ENCODE measurements around the gene EPHB4.

Gene EPHB4

DNA sequence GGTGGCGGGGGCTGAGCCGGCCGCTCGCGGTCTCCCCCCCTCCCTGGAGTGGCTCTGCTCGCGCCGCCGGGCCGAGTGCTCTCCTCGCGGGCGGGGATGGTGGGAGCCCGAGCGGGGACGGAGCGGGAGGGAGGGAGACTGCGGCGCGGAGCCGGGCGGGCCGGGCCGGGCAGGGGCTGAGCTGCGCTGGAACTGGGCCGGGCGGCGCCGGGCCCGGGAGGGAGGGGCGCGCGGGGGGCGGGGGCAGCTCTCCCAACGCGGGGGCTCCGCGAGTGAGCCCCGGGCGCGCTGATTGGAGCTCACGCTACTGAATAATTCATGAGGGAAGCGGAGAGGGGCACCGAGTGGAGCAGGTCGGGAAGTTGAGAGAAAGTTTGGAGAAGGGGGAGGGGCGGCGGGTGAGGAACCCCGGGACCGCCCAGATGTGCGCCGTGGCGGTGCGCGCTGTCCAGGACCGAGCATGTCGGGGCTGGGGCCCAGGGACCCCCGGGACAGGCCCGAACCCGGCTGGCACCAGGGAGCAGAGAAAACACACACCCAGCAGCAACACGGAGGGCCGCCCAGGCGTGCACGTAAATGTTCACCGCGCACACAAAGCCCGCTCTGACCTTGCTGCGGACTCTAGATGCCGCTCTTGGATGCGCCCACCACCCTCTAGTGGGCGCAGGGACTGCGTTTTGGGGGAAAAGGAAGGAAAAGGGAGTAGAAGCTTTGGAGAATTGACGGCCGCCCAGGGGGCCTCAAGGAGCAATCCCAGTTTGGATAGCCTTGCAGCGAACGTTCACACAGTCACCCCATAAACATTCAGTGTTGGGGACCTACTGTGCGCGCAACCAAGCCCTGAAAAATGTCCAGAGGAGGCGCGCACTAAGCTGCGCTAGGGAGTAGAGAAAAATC lies at the start of gene EPHB4:
TSS of gene EPHB4 (minus strand) at position 194 of the 897 bp plus-strand sequence. CDS start 493 bp downstream, outside the sequence.
- in situ Hi-C loops (cut with MboI; ENCODE audit: low sequenced_read_pairs) = no loop called here

DNA sequence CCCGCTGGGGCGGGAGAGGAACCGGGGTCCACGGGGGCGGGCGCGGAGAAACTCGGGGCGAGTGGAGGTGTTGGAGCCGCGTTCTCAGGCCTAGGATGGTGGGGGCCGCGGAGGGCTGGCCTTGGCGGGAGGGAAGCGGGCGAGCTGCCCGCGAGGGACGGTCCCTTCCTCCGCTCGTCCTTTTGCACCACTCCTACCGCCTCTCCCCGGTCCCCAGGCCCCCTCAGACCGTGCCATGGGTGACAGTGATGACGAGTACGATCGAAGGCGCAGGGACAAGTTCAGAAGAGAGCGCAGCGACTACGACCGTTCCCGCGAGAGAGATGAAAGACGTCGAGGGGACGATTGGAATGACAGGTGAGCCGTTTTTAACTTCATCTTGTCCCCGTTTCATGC lies 48.0 kb upstream of the EPHB4 start:
- in situ Hi-C loops (cut with MboI; ENCODE audit: low sequenced_read_pairs) = loop anchor here (25.0 kb wide), 1 partner anchor 412 kb away; no protein-coding TSS in a partner anchor

DNA sequence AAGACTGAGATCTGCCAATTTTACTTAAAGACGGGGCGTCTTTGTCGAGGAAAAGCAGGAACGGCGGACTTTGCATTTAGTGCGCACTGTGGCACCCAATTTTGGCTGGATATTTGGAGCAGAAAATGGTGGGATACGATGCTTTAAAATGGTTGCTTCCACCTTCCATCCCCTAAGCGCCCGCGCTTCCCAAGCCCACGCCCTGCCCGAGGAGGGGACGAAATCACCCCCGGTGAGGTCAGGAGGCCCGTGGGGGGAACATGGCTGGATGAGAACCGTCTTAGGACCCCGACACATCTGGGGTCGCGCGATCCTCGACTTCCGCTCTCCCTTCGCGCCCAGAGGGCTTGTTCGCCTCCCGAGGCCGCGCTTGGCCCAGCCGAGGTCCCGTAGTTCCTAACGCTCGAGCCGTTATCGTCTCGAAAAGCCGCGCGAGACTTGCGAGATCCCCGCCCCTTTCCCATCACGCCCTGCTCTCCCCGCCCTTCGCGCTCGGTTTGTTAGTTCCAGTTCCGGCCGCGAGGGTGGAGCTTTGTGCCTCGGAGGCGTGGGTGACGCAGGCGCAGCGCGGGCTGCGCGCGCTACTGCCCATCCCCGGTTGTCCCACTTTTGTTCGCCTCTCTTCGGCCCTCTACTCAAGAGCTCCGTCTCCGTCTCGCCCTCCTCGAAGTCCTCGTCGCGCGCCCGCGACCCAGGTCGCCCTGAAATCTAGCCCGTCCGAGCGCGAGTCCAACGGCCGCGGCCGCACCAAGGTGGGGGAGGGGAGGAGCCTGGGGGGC lies 47.4 kb upstream of the EPHB4 start, which contains the start of gene SRRT:
TSS of gene SRRT (plus strand) at position 527 of the 779 bp plus-strand sequence. CDS start 488 bp downstream, outside the sequence.
- in situ Hi-C loops (cut with MboI; ENCODE audit: low sequenced_read_pairs) = loop anchor here (25.0 kb wide), 1 partner anchor 413 kb away; no protein-coding TSS in a partner anchor

DNA sequence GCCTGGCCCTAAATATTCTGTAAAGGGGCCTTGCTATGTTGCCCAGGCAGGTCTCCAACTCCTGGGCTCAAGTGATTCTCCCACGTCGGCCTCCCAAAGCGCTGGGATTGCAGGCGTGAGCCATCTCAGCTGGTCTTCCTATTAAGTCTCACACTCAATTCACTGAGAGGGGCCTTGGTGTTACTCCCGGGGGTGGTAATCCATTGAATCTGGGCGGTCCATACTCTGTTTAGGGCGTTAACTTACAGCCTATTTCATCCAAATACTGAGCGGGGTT lies 46.9 kb upstream of the EPHB4 start:
- in situ Hi-C loops (cut with MboI; ENCODE audit: low sequenced_read_pairs) = no loop called here

DNA sequence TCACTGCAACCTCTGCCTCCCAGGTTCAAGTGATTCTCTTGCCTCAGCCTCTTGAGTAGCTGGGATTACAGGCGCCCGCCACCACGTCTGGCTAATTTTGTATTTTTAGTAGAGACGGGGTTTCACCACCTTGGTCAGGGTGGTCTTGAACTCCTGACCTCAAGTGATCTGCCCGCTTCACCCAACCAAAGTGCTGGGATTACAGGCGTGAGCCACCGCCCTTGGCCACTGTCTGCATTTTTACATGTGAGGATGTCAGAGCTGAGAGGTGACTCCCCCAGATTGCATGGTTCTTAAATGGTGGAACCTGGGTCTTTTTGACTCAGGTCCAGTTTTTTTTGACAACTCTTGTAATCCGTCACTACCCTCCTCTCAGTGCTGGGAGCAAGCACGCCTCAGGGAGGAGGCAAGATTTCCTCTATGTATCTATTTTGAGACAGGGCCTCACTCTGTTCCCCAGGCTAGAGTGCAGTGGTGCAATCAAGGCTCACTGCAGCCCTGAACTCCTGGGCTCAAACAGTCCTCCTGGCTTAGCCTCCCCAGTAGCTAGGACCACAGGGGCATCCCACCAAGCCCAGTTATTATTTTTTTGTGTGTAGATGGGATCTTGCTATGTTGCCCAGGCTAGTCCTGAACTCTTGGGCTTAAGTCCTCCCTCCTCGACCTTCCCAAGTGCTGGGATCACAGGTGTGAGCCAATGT lies 46.4 kb upstream of the EPHB4 start:
- in situ Hi-C loops (cut with MboI; ENCODE audit: low sequenced_read_pairs) = no loop called here

DNA sequence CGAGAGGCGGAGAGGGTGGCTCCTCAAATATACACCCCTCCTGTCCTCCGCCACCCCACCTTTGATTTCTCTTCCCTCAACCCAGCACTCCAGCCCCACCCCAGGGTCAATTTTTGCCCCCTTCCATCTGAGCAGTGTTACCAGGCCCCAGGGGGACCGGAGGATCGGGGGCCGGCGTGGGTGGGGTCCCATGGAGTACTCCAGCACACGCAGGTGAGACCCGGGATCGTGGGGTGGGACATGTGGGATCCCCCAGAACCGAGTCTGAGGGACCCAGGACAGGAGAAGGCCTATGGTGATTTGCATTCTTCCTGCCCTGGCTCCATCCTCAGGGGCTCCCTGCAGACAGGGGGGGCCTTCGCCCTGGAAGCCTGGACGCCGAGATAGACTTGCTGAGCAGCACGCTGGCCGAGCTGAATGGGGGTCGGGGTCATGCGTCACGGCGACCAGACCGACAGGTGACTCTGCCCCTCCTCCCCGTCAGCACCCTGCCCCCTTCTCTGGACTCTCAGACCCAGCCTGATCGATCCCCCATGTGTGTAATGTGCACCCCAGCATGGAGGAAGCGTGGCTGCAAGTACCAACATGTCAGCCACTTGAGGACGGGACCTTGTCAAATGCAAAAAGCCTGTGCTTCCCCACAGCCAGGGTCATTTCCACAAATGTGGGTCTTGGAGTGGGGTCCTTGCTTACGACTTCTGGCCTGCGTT lies 40.6 kb upstream of the EPHB4 start:
- in situ Hi-C loops (cut with MboI; ENCODE audit: low sequenced_read_pairs) = no loop called here

DNA sequence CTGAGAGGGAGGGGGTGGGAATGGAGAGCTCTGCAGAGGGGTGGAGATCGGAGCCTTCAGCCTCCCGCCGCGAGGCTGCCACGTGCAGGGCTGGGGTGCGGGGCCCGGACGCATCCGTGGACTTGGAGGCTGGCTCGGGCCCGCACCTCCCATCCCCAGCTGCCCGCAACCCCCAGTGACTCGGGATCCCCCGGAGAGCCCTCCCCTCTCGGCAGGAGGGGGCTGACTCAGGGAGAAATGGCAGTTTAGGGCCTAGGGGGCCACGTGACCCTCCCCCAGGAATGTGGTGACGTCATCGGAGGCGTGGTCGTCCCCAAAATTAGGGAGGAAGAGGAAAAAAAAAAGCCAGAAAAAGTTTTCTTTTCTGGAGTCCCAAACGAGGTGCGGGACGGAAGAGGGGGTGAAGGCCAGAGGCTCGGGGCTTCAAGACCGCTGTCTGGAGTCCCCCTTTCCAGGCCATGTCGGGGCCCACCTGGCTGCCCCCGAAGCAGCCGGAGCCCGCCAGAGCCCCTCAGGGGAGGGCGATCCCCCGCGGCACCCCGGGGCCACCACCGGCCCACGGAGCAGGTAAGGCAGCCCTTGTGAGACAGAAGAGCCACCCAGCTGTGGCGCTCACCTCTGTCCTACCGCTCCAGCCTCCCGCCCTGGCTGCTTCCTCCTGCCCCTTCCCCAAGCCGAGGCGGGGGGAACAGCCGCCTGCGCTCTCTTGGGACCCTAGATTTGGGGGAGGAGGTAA lies 39.9 kb upstream of the EPHB4 start, which contains the start of gene TRIP6:
TSS of gene TRIP6 (plus strand) at position 348 of the 736 bp plus-strand sequence. CDS start at position 459, 111 bp downstream.
- in situ Hi-C loops (cut with MboI; ENCODE audit: low sequenced_read_pairs) = no loop called here

DNA sequence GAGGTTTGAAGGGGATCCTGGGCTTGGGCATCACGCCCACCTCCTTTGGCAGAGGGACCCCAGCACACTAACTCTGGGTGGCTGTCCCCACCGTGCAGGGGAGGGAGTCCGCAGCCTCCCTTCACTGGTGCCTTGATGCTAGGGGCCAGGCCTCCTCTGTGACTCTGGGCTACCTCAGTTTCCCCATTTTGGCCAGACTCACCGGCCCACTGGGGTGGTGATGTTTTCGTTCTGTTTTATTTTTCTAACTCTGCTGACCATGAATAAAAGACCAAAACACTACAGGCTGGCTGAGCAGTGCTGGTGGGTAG lies 39.4 kb upstream of the EPHB4 start:
- in situ Hi-C loops (cut with MboI; ENCODE audit: low sequenced_read_pairs) = no loop called here

DNA sequence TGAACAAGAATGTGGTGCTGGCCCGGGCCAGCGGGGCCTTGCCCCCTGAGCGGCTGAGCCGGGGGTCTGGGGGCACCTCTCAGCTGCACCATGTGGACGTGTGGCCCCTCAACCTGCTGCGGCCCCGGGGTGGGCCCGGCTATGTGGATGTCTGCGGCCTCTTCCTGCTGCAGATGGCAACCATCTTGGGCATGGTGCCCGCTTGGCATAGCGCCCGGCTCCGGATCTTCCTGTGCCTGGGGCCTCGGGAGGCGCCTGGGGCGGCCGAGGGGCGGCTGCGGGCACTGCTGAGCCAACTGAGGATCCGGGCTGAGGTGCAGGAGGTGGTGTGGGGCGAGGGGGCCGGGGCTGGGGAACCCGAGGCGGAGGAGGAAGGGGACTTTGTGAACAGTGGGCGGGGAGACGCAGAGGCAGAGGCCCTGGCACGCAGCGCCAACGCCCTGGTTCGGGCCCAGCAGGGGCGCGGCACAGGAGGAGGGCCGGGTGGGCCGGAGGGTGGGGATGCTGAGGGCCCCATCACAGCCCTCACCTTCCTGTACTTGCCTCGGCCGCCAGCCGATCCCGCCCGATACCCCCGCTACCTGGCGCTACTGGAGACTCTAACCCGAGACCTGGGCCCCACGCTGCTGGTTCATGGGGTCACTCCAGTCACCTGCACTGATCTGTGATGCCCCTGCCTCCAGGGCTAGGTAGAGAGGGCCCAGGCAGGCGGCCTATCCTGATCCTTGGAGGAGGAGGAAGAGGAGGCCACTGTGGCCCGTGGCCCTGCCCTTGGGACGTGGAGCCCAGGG lies 38.8 kb upstream of the EPHB4 start:
- in situ Hi-C loops (cut with MboI; ENCODE audit: low sequenced_read_pairs) = no loop called here

DNA sequence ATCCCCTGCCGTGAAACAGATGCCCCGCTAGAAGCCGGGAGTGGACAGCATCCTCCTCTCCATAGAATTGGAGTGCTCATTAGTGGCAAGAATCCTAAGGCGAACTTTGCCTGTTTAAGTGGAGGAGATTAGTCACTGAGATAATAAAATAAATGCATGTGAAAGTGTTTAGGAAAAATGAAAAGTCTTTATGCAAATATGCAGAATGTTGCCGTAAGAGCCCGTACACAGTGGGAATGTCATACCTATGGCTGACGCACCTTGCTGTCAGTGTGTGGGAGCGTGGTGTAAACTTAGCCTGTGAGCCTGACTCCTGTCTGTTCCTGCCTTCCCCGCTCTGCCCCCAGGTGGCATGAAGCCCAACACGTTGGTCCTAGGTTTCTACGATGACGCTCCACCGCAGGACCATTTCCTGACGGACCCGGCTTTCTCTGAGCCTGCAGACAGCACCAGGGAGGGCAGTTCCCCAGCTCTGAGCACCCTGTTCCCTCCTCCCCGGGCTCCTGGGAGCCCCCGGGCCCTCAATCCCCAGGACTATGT lies 38.1 kb upstream of the EPHB4 start:
- in situ Hi-C loops (cut with MboI; ENCODE audit: low sequenced_read_pairs) = no loop called here

DNA sequence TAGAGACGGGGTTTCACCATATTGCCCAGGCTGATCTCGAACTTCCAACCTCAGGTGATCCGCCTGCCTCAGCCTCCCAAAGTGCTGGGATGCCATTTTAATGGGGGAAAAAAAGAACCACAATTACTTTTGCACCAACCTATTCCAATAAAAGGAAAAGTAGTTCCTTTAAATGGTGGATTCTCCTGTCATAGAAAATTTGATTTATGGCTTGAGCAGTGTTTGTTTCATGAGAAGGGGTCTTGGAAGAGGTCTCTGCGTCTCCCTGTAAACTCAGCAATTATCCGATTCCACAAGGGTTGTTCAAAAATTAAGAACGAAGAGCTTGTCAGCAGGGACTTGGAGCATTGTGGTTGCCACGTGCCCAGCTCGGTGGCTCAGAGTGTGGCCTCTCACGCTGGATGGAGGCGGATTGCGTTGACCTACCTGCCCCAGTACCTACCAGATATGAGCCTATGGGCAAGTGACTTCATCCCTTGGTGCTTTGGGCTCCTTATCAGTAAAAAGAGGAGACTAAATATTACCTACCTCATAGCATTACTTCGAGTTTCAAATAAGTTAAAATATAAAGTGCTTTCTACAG lies 37.0 kb upstream of the EPHB4 start:
- in situ Hi-C loops (cut with MboI; ENCODE audit: low sequenced_read_pairs) = no loop called here

DNA sequence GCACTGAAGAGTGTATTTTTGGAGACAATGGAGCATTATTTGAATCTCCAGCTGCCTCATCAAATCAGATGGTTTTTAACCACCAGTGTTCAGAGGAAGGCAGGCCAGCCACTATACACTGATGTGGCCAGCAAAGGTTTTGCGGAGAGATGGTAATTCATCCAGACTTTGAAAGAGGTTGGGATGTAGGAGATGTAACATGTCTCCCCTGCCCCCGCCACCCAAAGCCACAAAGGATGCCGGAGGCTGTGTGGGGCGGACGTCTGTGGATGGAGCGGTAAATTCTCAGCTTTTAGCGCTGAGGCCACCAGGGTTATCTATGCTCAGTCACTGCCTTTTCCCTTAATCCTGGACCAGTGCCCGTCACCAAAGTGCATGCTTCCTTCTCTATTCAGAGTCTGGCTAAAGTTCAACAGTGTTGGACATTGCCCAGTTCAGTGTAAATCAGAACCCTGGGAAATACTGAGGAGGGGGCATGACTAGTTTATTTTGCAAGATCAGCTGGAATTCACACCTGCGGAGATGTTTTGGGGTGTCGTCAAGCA lies 36.2 kb upstream of the EPHB4 start:
- in situ Hi-C loops (cut with MboI; ENCODE audit: low sequenced_read_pairs) = no loop called here

DNA sequence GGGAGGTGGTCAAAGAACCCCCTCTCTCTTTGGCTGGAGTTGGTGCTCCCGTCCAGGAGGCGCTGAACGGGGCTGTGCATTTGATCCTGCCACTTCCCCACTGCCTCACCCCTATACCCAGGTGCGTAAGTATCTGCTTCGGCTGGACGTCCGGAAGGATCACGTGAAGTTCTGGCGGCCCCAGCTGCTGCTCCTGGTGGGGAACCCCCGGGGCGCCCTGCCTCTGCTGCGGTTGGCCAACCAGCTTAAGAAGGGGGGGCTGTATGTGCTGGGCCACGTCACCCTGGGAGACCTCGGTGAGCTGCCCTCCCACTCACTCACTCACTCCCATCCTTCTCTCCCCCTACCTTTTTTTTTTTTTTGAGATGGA lies 34.3 kb upstream of the EPHB4 start:
- in situ Hi-C loops (cut with MboI; ENCODE audit: low sequenced_read_pairs) = no loop called here

DNA sequence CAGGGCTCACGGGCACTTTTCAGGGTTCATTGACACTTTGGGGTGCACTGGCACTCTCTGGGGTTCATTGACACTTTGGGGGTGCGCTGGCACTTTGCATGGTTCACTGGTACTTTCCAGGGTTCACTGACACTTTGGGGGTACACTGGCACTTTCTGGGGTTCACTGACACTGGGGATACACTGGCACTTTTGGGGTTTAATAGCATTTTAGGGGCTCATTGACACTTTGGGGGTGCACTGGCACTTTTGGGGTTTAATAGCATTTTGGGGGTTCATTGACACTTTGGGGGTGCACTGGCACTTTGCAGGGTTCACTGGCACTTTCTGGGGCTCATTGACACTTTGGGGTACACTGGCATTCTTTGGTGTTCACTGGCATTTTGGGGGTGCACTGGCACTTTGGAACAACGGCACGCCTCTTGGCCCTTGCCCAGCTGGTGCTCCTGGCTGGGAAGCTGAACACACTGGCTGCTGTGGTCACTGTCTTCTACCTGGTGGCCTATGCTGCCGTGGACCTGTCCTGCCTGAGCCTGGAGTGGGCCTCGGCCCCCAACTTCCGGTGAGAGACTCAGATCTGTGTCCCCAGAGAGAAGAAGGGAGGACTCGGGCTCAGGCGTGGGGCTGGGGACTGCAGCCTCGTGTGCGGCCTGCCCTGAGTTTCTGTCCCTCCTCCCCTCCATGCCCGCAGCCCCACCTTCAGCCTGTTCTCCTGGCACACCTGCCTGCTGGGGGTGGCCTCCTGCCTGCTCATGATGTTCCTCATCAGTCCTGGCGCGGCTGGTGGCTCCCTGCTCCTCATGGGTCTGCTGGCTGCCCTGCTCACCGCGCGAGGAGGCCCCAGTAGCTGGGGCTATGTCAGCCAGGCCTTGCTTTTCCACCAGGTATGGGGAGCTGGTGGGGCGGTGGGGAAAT lies 33.6 kb upstream of the EPHB4 start:
- in situ Hi-C loops (cut with MboI; ENCODE audit: low sequenced_read_pairs) = no loop called here

DNA sequence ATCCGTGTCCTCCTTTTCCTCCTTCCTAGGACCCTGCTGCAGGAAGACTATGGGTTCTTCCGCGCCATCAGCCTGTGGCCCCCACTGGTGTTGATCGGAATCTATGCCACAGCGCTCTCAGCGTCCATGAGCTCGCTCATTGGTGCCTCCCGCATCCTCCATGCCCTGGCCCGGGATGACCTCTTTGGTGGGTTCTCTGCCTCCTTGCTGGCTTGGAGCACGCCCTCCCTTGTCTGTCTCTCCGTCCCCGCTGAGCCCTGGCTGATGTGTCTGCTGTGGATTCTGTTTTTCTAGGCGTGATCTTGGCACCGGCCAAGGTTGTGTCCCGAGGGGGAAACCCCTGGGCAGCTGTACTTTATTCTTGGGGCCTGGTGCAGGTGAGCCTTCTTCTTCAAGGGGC lies 32.5 kb upstream of the EPHB4 start:
- in situ Hi-C loops (cut with MboI; ENCODE audit: low sequenced_read_pairs) = no loop called here

DNA sequence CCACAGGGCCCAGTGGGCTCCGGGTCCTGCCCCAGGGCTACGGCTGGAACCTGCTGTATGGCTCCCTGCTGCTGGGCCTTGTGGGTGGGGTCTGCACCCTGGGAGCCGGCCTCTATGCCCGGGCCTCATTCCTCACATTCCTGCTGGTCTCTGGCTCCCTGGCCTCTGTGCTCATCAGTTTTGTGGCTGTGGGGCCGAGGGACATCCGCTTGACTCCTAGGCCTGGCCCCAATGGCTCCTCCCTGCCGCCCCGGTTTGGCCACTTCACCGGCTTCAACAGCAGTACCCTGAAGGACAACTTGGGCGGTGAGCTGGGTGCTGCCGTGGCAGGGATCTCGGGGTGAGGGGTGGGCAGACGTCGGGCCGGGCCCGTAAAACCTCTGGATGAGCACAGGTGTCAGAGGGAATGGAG lies 29.6 kb upstream of the EPHB4 start:
- in situ Hi-C loops (cut with MboI; ENCODE audit: low sequenced_read_pairs) = no loop called here

DNA sequence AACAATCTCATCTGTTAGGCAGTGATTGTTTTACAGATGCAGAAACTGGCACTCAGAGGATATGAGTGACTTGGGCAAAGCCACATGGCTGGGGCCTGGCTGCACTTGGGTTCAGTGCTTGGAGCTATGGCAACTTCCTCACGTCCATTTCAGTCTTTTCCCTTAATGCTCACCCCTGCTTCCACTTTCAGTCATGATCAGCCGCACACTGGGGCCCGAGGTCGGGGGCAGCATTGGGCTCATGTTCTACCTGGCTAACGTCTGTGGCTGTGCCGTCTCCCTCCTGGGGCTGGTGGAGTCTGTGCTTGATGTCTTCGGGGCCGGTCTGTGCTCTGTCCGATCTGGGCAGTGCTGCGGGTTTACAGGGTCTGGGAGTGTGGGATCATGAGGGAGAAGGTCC lies 28.2 kb upstream of the EPHB4 start:
- in situ Hi-C loops (cut with MboI; ENCODE audit: low sequenced_read_pairs) = no loop called here
